Measurements from ENCODE around the gene METTL26. TPM values are rescaled to one million over a fixed set of nuclear protein-coding genes. Genes with fewer than 3 reads are reported as not detected.
A peak's percentile ranks its signal among the peaks of the same experiment; 100 is the strongest.

Gene METTL26
- total and polyA plus RNA-seq, 2 experiments from 2014 or later: 77.9 to 155 TPM

DNA sequence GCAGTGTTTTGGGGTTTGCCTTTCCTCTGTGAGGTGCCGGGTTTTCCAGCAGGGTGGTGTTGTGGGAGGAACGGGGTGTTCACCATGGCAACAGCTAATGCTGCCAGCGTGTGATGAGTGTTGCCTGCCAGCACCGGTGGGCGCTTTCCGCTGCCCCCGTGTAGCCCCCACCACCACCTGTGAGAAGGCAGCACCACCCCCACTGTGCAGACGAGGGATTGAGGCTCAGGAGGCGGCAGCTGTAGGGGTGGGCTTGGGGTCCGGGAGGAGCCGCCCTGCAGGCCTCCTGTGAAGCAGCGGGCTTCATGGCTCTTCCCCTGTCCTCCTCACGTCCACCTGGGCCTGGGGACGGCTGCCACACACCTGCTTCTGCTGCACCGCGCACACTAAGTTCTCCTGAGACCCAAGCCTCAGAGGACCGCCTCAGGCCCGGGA lies 41.0 kb downstream of the METTL26 start:
- no peaks in the 10 kb centered on the region for H3K36me3 ChIP-seq (replicated peaks; ENCODE audit: insufficient read depth, low read depth)
- H4K20me1 ChIP-seq (ENCODE audit: insufficient read depth, poor library complexity, severe bottlenecking): peaks cover 24% of the 10 kb centered on the region
- H3K4me2 ChIP-seq: no peak overlapping the region
- H3K4me3 ChIP-seq: no peak overlapping the region
- H3K4me1 ChIP-seq (ENCODE audit: insufficient read depth): peaks cover 44% of the 10 kb centered on the region
- H3K9me3 ChIP-seq (ENCODE audit: low read depth): no peaks in the 10 kb centered on the region
- H3K27ac ChIP-seq: peak overlapping the region; percentile 95
- H3K79me2 ChIP-seq: peaks cover 89% of the 10 kb centered on the region
- no peaks in the 10 kb centered on the region for H3K9me2 ChIP-seq (replicated peaks; ENCODE audit: insufficient read depth)
- H2AFZ ChIP-seq: no peak overlapping the region
- no peak for DNase-seq (ENCODE audit: low spot score)
- H3K27me3 ChIP-seq: no peaks in the 10 kb centered on the region
- no peak for TF ChIP-seq EZH2 (IDR thresholded peaks at IDR 0.05; ENCODE audit: borderline replicate concordance)
- no peak for TF ChIP-seq EZH2phosphoT487 (IDR thresholded peaks at IDR 0.05; ENCODE audit: low read depth, severe bottlenecking, unreplicated experiment)
- TF ChIP-seq, protein P1, sequence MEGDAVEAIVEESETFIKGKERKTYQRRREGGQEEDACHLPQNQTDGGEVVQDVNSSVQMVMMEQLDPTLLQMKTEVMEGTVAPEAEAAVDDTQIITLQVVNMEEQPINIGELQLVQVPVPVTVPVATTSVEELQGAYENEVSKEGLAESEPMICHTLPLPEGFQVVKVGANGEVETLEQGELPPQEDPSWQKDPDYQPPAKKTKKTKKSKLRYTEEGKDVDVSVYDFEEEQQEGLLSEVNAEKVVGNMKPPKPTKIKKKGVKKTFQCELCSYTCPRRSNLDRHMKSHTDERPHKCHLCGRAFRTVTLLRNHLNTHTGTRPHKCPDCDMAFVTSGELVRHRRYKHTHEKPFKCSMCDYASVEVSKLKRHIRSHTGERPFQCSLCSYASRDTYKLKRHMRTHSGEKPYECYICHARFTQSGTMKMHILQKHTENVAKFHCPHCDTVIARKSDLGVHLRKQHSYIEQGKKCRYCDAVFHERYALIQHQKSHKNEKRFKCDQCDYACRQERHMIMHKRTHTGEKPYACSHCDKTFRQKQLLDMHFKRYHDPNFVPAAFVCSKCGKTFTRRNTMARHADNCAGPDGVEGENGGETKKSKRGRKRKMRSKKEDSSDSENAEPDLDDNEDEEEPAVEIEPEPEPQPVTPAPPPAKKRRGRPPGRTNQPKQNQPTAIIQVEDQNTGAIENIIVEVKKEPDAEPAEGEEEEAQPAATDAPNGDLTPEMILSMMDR (IDR thresholded peaks at IDR 0.05; ENCODE audit: poor library complexity): no peak
- WGBS (ENCODE audit: low lambda C conversion rate, missing lambda C conversion rate): 97% methylated on average over 18 of the region's 18 CpGs

DNA sequence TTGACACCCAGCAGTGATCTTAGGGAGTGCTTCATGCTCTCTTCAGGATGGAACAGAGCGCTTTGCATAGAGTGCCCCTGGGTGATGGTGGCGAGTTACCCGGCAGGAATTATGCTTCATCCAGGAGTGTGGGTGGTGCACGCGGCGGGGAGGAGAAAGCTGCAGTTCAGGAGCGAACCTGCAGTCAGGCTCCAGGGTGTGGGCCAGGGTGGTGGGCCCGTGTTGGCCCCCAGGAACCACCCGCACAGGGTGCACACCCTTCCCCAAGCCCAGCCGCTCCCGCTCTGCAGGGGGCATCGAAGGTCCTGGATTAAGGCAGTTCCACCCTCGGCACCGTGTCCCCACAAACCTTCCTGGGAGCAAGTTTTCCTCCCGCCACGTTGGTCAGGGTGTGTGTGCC lies 42.3 kb downstream of the METTL26 start:
- TF ChIP-seq EZH2 (IDR thresholded peaks at IDR 0.05; ENCODE audit: borderline replicate concordance) (no peak), EZH2phosphoT487 (IDR thresholded peaks at IDR 0.05; ENCODE audit: low read depth, severe bottlenecking, unreplicated experiment) (no peak)
- TF ChIP-seq, protein P1 (IDR thresholded peaks at IDR 0.05; ENCODE audit: poor library complexity): no peak
- H3K4me3 ChIP-seq: no peak overlapping the region
- H2AFZ ChIP-seq: no peak overlapping the region
- no peaks in the 10 kb centered on the region for H3K9me3 ChIP-seq (ENCODE audit: low read depth)
- peaks cover 24% of the 10 kb centered on the region for H4K20me1 ChIP-seq (ENCODE audit: insufficient read depth, poor library complexity, severe bottlenecking)
- peaks cover 80% of the 10 kb centered on the region for H3K79me2 ChIP-seq
- H3K27ac ChIP-seq: peak overlapping the region; percentile 95
- no peak for DNase-seq (ENCODE audit: low spot score)
- no peaks in the 10 kb centered on the region for H3K27me3 ChIP-seq
- H3K9me2 ChIP-seq (replicated peaks; ENCODE audit: insufficient read depth): no peaks in the 10 kb centered on the region
- H3K4me2 ChIP-seq: peak overlapping the region; percentile 56
- H3K4me1 ChIP-seq (ENCODE audit: insufficient read depth): peaks cover 44% of the 10 kb centered on the region
- WGBS (ENCODE audit: low lambda C conversion rate, missing lambda C conversion rate): 80% methylated on average over 15 of the region's 16 CpGs
- H3K36me3 ChIP-seq (replicated peaks; ENCODE audit: insufficient read depth, low read depth): no peaks in the 10 kb centered on the region

DNA sequence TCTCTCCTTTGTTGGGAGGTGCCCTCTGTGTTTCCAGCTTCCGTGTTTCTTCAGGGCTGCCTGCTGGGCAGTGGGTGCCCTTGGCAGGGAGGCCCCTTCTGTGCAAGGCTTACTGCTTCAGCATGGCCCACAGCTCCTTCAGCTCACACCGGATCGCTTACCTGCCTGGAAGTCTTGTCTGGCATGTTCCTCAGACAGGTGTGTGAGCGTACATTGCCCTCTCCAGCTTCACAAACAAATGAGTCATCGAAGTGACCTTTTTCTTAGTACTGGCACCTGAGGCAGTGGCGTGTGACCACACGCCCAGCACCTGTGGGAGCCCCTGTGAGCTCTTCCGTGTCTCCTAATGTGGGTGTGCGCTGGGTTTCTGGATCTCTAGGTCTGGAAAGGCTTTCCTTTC lies 42.7 kb downstream of the METTL26 start:
- peaks cover 44% of the 10 kb centered on the region for H3K4me1 ChIP-seq (ENCODE audit: insufficient read depth)
- H4K20me1 ChIP-seq (ENCODE audit: insufficient read depth, poor library complexity, severe bottlenecking): peaks cover 22% of the 10 kb centered on the region
- peaks cover 77% of the 10 kb centered on the region for H3K79me2 ChIP-seq

More for the DNA sequence above, 42.7 kb downstream of the METTL26 start:
- H3K36me3 ChIP-seq (replicated peaks; ENCODE audit: insufficient read depth, low read depth): no peaks in the 10 kb centered on the region
- 62% methylated on average over 9 of the region's 9 CpGs for WGBS (ENCODE audit: low lambda C conversion rate, missing lambda C conversion rate)
- H2AFZ ChIP-seq: no peak overlapping the region
- no peaks in the 10 kb centered on the region for H3K9me2 ChIP-seq (replicated peaks; ENCODE audit: insufficient read depth)
- TF ChIP-seq, protein P1 (IDR thresholded peaks at IDR 0.05; ENCODE audit: poor library complexity): no peak
- TF ChIP-seq EZH2phosphoT487 (IDR thresholded peaks at IDR 0.05; ENCODE audit: low read depth, severe bottlenecking, unreplicated experiment) (no peak), EZH2 (IDR thresholded peaks at IDR 0.05; ENCODE audit: borderline replicate concordance) (no peak)
- no peak overlapping the region for H3K4me3 ChIP-seq
- H3K9me3 ChIP-seq (ENCODE audit: low read depth): no peaks in the 10 kb centered on the region
- H3K27me3 ChIP-seq: no peaks in the 10 kb centered on the region
- peak; percentile 84 for DNase-seq (ENCODE audit: low spot score)
- H3K27ac ChIP-seq: peak overlapping the region; percentile 95
- peak overlapping the region; percentile 98 for H3K4me2 ChIP-seq
